Measurements from ENCODE around the gene VSTM2B.

VSTM2B gene

DNA sequence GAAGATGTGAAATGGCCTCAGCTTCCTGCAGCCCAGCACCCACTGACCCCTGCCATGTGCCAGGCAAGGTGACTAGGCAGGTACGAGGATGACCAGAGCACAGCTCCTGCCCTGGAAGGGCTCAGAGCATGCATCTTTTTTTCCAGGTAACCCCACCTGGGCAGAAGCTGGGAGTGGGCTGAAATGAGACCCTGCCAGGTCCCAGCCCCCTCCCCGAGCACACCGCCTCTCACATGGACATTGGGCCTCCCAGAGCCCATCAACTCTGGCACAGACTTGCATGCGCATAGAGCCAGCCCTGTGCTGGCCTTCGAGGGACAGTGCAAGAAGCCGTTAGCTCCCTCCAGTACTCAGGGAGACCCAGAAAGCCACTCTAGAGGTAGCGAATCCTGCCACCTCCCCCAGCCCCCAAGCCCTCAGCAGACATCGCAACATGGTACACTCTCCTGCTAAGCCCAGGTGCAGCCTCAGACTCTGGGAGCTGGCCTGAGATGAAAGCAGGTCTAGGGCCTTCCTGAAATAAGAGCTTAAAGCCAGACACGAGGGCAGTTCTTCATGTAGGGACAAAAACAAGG, 8.9 kb upstream of the VSTM2B start:
- FAIRE-seq = no peak

DNA sequence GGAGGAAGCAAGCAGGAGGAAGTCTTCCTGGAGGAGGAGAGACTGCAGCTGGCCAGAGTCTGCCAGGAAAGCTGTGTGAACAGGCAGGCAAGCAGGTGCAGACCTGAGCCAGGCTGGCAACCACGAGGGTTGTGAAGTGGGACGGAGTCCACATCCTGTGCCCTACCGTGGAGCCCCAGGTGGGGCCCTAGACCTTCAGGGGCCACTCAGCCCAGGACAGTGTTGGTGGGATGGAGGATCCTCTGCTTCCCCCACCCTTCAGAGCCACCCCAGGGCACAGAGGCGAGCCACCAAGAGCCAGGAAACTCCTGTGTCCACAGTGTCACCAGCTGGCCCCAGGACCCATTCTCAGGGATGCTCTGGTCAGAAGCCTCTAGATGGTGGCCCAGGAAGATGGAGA, 8.4 kb upstream of the VSTM2B start:
- no peak for FAIRE-seq

DNA sequence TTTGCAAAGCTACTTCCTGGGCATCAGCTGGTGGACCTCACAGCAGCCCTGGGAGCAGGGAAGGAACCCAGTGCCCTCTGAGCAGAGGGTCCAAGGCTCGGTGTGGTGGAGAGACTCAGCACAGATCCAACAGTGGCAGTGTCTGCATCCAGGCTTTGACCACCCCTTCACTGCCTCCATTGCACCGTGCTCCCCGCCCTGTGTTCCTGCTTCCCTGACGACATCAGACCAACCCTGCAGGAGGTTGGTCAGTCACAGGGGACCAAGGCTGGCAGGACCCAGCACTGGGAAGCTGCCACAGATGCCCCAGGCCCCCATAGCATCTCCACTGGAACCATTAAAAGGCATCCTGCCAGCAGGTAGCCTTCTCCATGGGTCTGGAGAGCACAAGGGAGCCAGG, 7.8 kb upstream of the VSTM2B start:
- FAIRE-seq = no peak

DNA sequence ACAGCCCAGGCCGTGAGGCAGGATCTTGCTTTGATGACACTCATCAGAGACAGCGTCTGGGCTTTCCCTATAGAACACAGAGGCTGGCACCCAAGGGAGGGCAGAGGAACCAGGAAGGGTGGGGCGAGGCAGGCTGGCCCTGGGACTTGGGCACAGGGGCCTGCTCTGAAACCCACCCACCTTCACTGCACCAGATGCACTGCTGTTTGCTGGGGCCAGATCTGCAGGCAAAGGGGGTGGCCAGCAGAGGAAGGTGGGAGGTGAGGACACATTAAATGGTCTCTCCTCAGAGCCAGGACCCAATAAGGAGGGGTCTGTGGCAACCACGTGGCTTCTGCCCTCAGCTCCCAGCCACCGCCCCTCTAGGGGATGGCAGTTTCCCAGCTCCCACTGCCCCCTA, 6.6 kb upstream of the VSTM2B start:
- no peak for FAIRE-seq

DNA sequence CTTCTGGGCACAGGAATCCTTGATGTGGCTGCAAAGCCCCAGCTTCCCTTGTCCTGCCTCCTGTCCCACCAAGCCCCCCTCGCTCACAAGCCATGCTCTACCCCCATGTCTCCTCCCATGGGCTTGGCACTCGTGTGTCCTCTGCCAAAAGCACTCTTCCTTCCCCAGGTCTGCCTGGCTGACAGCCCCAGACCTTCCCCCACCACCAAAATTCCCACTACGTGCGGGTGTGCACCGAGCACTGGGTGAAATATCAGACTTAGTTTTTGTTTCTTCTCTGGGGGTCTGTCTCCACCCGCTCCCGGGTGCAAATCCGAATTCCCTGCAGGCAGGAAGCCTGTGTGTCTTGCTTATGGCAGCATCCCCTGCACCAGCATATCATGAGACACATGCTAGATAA, 5.9 kb upstream of the VSTM2B start:
- FAIRE-seq = no peak

DNA sequence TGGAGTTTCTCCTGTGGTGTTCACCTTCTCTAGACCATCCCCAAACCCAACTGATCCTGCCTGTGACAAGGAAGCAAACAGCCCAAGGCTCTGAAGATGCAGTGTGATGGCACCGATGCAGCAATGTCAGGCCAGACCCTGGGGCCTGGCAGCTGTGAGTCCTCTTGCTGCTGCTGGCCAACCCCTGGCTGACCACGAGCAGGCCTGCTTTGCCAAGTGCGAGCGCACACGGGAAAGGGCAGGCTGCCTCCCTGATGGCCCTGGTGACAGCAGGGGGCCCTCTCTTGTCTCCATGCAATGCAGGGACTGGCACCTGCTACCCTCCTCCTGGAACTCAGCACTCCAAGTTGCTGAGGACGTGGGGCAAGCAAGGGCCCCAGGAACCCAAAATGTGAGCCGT, 5.4 kb upstream of the VSTM2B start:
- no peak for FAIRE-seq

DNA sequence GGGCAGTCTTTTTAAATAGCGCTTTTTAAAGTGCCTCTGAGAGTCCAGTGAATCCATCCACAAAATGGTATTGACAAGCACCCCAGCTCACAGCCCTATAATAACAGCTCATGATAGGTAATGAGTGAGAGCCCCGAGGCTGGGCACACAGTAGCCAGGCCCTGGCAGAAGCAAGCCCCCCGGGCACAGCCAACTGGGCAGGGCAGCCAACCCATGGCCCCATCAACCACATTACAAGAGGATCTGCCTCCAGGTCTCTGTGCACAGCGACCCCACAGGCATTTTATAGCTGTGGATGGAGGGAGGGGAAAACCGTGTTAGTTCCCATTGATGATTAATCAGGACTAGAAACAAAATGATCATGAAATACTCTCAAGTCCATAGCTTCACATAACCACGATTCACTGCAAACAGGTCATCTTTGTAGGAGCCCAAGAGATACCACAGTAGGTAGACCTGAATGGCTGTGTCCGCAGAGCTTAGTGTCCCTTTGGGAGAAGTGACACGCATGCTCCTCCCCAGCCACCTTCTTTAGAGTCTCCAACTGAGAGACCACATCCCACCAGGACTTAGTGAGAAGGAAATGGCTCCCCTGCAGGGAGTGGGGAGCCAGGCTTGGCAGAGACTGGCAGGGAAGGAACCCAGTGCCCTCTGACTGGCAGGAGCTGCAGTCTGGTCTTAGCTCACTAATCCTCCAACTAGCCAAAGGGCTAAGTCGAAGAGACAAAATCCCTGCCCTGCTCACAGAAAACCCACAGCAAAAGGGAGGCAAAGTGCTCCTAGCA, 4.3 kb upstream of the VSTM2B start:
- FAIRE-seq = no peak

DNA sequence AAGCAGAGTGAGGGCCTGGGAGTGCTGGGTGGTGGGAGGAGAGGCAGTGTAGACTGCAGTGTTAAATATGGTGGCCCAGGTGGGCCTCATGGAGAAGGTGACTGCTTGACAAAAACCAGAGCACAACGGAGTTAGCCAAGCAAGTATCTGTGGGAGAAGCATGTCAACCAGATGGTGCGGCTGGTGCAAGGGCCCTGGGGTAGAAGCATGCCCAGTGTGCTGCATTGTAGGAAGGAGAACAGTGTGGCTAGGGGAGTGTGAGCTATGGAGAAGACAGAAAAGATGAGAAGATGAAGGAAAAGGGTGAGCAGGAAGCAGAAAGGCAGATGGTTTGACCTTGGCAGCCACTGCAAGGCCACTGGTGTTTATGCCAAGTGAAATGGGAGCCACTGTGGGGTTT, 2.2 kb upstream of the VSTM2B start:
- no peak for FAIRE-seq

DNA sequence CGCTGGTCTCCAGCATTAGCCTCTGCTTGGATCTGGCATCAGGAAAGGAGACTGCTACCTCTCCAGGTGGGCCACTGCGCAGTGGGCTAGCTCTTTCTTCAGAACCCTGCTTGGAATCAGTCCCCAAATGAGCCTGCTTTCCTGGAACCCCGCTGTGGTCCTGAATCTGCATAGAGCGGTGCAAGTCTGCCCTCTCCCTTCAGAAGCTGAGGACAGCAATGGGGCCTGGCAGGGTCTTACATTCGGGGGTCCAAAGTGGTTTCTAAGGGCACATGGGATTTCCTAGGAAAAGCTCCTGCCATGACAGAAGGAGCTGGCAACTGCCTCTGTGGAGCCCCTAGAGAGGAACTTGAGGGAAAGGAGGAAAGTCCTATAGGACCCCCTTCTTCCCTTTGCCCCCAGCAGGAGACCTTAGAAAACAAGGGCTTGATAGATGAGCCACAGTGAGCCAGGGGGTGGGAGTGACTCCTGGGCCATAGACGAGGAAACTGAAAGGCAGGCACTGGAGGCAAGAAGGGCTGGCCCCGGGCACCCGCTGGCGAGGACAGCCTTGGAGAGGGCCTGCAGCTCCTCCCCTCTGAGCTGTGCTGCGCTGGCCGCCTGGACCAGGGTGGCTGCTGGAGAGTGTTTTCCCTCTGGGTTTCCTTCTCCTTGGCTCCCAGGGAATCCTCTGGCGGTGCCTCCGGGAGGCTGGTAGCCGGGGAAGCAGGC, 1.4 kb upstream of the VSTM2B start:
- no peak for FAIRE-seq

DNA sequence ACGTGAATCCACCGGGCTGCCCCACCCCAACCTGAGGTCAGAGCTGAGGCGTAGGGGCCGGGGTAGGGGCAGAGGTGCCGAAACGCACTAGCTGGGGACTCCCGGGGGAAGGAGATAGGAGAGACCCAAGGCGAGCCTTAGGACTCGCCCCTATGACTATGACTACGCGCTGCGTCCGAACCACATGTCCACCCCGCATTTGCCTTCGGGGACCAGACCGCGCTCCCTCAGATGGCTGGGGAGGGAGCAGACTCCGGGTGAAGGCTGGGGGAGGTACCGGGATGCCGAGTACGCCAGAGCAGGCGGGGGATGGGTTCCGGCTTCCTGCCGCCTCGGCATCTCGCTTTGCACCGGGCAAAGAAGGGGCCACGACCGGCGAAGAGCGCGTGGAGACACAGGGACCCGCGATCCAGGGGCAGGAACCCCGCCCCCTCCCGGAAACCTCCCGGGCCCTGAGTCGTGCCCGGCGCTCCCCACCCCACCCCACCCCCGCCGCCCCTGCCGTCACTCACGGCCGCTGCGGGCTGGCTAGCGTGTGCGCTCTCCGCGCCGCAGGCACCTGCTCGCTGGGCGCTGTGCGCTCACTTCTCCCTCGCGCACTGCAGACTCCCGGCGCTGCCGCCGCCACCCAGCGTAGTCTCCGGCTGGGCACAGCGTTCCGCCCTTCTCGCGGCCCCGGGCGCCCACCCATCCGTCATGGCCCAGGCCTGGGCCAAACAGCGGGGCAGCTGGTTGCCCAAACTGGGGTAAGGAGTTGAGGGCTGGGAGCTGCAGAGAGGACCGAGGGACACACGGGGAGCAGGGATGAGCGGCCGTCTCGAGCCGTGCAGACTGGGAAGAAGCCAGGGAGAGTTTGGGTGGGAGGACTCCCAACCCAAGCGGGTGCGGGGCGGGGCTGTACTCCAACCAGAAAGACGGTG, 622 bp upstream of the VSTM2B start:
- no peak for FAIRE-seq

DNA sequence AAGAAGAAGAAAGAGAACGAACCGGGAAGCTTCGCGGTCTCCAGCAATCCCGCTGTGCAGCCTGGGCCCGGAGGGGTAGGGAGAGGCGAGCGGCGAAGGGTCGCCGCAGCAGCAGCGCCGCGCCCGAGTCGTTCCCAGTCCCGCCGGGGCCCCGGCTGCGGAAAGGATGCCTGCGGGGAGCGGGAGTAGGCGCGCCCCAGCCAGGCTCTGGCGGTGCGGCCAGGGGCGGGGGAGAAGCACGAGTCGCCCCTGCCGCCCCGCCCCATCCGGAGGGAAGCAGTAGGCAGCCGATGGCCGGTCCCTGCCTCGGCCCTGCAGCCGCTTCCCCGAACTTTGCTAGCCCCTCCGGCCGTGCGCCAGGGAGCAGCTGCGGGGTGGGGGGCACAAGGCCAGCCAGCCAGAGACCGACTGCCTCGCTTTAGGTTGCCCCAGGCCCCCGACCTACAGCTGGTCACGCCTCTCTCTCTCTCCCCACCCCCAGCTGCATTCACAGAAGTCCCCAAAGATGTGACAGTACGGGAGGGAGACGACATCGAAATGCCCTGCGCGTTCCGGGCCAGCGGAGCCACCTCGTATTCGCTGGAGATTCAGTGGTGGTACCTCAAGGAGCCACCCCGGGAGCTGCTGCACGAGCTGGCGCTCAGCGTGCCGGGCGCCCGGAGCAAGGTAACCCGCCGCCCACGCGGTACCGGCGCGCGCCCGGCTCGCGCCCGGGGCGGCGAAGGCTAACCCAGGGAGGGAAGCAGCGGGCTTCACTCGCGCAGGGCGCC, 1.1 kb downstream of the VSTM2B start:
- FAIRE-seq = no peak

DNA sequence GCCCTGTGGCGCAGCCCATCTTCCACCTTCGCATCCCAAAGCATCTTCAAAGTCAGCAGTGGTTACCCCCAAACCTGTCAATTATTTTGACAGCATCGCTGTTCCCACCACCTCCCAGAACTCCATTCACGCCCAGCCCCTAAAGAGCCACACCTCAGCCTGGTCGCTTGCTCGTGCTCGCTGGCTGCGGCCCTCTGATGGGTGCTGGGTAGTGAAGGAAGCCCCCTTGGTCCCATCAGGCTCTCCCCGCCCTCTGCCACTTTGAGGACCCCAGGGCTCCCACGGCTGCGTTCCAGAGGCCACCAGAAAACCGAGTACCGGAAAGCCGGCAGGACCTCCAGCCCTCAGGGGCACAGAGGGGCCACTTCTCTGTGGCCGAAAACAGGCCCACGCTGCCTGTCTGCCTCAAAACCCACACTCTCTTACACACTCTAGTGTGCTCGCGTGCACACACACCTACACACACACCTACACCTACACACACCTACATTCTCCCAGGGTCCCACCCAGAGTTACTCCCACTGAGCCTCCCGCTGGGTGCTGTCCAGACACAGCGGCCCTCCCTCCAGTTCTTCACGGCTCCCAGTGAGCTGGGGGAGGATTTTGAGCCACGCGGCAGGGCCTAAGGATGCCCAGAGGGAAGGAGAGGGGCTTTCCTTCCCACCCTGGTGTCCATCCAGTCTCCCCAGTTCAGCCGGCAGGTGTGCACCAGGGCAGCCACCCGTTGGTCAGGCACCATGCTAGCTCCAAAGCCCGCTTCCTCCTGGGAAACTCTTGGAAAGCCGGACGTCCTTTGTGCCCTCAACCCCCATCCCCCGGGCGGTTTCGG, 1.9 kb downstream of the VSTM2B start:
- no peak for FAIRE-seq

DNA sequence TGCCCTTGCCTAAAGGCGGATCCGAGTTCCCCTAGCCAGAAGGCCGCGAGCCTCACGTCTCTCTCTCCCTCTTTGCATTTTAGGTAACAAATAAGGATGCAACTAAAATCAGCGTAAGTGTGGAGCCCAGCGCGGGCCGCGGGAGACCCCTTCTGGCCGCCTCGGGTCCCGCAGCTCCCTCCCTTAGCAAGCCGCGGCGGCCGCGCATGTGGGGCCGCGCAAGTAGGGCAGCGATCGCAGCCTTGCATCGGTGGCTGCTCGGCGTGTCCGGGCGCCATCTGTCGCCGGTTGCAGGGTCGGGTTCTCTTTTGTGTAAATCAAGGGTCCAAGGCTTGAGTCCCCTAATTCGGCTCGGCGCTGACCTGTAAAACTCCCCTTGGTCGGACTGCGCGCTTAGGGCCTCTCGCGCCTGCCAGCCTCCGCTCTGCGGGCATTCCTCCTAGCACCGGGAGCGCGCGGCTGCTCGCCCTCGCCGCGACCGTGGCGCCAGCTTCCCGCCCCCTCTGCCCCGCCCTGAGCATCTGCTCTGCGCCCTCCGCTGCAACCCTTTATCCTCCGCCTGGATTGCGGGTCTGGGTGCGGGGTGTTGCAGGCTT, 2.7 kb downstream of the VSTM2B start:
- no peak for FAIRE-seq

DNA sequence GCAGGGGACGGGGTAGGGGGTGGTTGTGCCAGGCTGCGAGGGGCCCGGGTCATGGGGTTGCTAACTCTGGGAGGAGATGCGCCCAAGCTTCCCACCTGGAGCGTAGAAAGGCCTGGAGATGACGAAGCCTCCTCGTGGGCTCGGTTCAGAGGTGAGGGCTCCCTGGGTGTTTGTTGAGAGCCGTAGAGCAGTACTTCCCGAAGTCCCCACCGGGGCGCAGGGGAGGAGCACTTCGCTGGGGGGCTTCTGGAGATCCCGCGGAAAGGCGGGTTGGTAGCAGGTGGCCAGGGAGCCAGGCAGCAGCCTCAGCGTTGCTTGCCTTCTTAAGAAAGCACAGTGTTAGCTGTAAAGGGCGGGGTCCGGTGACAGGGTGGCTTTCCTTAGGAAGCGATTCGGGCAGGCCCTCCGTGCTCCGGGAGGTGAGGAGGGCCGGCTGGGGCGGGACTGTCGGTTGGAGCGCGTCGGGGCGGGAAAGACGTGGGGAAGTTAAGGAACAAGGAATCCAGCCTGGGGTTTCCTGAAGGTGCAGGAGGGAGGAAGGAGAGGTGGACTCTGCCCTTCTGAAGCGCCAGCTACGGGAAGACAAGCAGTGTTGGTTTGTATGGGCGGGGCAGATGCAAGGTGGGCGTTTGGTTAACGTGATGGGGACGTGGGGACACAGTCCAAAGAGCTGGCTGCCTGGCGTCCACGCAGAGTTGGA, 3.3 kb downstream of the VSTM2B start:
- FAIRE-seq = no peak

DNA sequence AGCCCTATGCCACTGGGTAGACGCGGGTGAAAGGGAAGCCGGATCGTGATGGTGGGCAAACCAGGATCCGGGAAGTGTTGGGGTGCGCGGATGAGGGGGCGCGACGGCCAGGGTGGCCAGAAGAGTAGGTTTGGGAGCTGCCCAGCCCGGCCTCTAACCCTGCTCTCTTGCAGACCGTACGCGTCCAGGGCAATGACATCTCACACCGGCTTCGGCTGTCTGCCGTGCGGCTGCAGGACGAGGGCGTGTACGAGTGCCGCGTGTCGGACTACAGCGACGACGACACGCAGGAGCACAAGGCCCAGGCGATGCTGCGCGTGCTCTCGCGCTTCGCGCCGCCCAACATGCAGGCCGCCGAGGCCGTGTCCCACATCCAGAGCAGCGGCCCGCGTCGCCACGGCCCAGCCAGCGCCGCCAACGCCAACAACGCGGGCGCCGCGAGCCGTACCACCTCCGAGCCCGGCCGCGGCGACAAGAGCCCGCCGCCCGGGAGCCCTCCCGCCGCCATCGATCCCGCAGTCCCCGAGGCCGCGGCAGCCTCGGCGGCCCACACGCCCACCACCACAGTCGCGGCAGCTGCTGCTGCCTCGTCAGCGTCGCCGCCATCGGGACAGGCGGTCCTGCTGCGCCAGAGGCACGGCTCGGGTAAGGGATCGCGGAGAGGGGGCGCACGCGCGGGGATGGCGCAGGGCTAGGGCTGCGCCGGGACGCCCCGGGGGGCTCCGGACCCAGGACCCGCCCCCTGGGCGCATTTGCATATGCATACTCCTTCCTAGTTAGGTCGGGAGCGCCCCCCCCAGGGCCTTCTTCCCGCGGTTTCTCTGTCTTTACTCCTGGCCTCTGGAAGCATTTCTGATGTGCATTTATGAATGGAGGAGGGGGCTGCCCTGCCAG, 4.1 kb downstream of the VSTM2B start:
- no peak for FAIRE-seq

DNA sequence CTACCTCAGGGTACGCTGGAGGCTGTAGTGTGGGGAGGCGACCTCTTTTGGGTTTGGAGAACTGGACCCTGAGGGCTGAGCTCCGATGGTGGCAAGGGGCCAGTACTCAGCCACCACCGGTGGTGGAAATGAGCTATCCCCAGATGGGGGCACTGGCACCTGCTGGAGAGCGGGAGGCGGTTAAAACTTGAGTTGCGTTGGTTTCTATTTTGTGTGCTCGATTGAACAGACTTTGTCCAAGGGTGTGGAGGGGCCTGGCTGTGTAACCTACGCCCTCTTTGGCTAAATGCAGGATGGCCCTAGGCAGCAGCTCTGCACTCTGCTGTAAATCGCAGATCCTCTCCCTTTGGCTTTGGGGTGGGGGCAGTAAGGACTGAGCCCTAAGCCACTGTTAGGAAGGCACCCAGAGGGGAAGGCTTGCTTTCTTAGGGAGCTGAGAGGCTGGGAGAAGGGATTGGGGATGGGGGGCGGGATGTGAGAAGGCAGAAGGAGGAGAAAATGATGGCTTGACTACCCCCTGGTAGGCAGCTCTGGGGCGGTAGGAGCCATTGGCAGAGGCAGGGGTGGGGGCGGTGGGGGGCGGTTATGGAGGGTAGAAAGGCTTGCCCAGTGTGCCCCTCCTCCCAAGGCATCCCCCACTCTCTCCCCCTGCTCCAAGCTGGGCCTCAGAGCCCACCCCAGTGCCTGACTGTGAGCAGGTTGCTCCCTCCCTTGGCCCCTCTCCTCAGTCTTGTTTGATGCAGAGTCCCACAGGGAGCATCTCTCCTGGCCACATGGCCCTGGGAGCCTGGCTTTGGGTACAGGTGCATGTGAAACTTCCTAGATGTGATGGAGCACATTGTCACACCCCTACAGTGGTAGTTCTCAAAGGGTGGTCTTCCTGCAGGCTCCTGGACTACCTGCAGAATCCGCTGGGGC, 5.0 kb downstream of the VSTM2B start:
- FAIRE-seq = no peak

DNA sequence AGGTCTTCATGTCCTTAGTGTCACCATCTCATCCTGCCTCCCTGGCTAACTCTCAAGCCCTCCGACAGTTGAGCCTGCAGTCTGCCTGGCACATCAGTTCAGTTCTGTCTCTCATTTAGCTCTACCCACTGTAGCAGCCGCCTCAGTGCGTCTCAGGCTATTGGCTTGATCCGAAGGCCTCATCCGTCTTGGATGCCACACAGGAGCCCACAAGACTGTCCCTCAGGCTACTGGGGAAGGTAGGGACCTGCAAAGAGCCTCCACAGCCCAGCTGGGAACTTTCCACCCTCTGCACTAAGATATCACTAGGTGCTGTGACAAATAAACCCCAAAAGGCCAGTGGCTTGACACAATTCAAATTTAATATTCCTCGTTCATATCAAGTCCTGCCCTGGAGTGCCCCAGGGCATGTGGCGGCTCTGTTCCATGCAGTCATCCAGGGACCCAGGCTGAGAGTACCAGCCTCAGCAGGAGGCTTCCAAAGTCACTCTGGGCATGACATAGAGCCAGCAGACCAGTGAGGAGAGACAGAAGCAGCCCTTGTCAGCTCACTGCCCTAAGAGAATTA, 5.7 kb downstream of the VSTM2B start:
- FAIRE-seq = no peak

DNA sequence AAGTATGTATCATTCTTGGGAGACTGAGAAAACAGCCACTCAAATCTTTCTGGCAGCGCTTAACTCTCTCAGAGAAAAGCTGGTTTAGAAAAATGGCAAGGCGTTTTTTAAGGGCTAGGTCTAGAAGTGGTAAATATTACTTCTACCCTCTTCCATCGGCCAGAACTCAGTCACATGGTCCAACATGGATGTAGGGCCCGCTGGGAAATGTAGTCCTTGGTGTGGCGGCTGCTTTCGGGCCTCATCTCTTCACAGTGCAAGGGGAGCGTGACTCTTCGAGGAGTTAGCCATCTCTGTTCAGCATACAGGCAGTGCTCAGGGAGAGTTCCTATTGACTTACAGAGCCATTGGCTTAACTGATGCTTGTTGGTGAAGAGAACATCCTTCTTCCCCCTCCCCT, 6.3 kb downstream of the VSTM2B start:
- no peak for FAIRE-seq

Measured in G401.6 (cell line).